Measurements from ENCODE around the gene MMRN1. TPM values are rescaled to one million over a fixed set of nuclear protein-coding genes. Genes with fewer than 3 reads are reported as not detected.

The MMRN1 gene
- total RNA-seq, 1 donor from 2014 or later: 67.4 TPM

DNA sequence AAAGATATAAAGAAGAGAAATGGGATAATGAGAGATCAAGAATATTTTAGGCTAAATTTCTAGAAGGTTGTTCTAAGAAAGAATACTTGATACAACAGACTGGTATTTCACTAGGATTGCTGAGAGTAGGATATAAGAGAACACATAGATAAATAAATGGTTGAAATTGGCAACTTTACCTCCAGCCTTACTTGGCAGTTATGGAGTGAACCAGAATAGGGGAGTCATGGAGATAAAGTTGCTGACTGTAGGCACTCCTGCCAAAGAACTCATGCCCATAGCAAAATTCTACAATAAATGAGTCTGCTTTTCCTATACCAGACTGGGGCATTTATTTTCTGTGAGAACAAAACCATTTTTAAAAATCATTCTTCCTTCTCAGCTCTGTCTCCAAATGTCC is 26.4 kb upstream of the MMRN1 start:
- Histone ChIP-seq H3K9me3 (no peaks in the 10 kb centered on the region), H3K27me3 (no peaks in the 10 kb centered on the region), H3K36me3 (no peaks in the 10 kb centered on the region), H3K27ac (no peak overlapping the region), H3K4me1 (no peaks in the 10 kb centered on the region), H3K4me3 (no peak overlapping the region)
- TF ChIP-seq, protein P1, sequence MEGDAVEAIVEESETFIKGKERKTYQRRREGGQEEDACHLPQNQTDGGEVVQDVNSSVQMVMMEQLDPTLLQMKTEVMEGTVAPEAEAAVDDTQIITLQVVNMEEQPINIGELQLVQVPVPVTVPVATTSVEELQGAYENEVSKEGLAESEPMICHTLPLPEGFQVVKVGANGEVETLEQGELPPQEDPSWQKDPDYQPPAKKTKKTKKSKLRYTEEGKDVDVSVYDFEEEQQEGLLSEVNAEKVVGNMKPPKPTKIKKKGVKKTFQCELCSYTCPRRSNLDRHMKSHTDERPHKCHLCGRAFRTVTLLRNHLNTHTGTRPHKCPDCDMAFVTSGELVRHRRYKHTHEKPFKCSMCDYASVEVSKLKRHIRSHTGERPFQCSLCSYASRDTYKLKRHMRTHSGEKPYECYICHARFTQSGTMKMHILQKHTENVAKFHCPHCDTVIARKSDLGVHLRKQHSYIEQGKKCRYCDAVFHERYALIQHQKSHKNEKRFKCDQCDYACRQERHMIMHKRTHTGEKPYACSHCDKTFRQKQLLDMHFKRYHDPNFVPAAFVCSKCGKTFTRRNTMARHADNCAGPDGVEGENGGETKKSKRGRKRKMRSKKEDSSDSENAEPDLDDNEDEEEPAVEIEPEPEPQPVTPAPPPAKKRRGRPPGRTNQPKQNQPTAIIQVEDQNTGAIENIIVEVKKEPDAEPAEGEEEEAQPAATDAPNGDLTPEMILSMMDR (IDR thresholded peaks at IDR 0.05): no peak
- ATAC-seq (no peak), DNase-seq (no peak)
- intact Hi-C loops (cut with DNase I): no loop called here

DNA sequence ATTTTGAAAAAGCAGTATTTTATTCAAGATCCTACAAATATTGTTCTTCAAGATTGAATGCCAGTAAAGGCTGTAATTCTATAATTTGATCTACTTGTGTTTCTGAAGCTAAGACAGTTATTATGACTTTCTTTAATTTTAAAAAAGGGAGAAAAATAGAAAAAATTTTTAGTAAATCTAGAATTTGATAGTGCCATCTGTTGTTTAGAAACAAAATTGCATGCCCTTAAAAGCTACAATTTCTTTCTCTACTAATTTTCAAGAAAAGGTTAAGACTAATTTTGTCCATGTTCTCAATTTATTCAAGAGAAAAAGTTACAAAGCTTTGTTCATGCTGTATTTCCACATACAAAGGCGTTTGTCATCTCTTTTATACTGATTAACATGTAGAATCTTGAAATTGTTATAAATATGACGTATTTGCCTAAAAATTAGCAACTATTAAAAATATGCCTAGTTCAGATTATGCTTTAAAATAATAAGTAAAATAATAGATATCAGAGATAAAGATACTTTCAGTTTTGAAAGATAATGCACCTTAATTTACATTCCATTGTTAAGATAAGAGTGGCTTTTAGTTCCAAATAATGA is 25.6 kb upstream of the MMRN1 start:
- no peaks in the 10 kb centered on the region for H3K27me3 ChIP-seq
- H3K9me3 ChIP-seq: no peaks in the 10 kb centered on the region
- DNase-seq (no peak), ATAC-seq (no peak)
- H3K4me1 ChIP-seq: no peaks in the 10 kb centered on the region
- H3K36me3 ChIP-seq: no peaks in the 10 kb centered on the region
- no peak overlapping the region for H3K4me3 ChIP-seq
- TF ChIP-seq, protein P1 (IDR thresholded peaks at IDR 0.05): peak; percentile 59
- intact Hi-C loops (cut with DNase I): no loop called here
- no peak overlapping the region for H3K27ac ChIP-seq

DNA sequence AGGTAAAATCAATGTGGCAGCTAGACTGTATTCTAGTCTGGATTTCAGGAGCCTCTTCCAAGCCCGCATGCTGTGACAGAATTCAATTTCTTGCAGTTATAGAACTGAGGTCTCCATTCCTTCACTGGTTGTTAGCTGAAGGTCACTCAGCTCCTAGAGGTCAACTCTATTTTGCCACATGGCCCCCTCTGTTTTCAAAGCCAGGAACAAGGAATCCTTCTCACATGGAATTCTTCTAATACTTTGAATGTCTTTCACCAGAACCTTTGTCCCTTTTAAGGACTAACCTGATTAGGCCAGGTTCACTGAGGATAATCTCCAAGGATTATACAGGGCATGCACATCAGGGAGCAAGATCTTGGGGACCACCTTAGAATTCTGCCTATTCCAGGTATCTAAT is 23.4 kb upstream of the MMRN1 start:
- Histone ChIP-seq H3K36me3 (no peaks in the 10 kb centered on the region), H3K4me1 (no peaks in the 10 kb centered on the region), H3K27ac (no peak overlapping the region), H3K4me3 (no peak overlapping the region), H3K9me3 (no peaks in the 10 kb centered on the region), H3K27me3 (no peaks in the 10 kb centered on the region)
- TF ChIP-seq, protein P1 (IDR thresholded peaks at IDR 0.05): no peak
- ATAC-seq (no peak), DNase-seq (no peak)
- intact Hi-C loops (cut with DNase I): no loop called here

DNA sequence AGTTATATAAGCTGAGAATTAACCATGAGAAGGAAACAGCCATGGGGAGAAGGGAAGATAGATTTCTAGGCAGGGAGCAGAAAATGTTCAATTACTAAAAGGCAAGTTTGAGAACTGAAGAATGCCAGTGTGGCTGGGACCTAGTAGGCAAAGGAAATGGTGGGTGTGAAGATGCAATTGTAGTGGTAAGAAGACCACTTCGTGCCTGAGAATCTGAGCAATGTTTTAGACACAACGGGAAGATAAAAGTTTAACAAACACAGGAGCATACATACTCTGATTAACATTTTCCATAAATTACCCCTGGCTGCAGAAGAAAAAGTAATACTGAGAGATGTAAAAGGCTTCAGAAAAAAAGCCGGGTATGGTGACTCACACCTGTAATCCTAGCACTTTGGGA is 18.1 kb upstream of the MMRN1 start:
- ATAC-seq (no peak), DNase-seq (no peak)
- Histone ChIP-seq H3K9me3 (no peaks in the 10 kb centered on the region), H3K27ac (no peak overlapping the region), H3K27me3 (no peaks in the 10 kb centered on the region), H3K36me3 (no peaks in the 10 kb centered on the region), H3K4me1 (no peaks in the 10 kb centered on the region), H3K4me3 (no peak overlapping the region)
- intact Hi-C loops (cut with DNase I): no loop called here
- TF ChIP-seq, protein P1 (IDR thresholded peaks at IDR 0.05): no peak

DNA sequence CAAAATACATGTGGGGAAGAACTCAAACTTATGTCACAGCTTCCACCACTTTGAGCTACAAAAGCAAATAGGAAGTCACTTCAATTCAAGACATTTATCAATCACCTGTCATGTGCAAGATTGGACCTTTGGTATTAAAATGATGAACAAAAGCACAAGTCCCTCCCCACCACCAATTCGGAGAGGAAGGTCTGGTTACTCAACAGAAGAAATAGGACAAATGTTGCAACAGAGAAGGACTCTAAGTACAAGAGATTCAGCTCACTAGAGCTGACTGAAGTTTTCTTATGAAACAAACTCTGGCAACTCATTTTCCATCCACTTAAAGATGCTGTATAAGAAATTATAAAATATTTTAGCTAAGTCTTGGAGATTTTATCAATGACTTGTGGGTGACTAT is 16.0 kb upstream of the MMRN1 start:
- TF ChIP-seq, protein P1 (IDR thresholded peaks at IDR 0.05): no peak
- H3K4me3 ChIP-seq: no peak overlapping the region
- no peak overlapping the region for H3K27ac ChIP-seq
- H3K9me3 ChIP-seq: no peaks in the 10 kb centered on the region
- no peaks in the 10 kb centered on the region for H3K27me3 ChIP-seq
- H3K36me3 ChIP-seq: no peaks in the 10 kb centered on the region
- intact Hi-C loops (cut with DNase I): no loop called here
- H3K4me1 ChIP-seq: no peaks in the 10 kb centered on the region
- peak; percentile 41 for ATAC-seq
- no peak for DNase-seq

DNA sequence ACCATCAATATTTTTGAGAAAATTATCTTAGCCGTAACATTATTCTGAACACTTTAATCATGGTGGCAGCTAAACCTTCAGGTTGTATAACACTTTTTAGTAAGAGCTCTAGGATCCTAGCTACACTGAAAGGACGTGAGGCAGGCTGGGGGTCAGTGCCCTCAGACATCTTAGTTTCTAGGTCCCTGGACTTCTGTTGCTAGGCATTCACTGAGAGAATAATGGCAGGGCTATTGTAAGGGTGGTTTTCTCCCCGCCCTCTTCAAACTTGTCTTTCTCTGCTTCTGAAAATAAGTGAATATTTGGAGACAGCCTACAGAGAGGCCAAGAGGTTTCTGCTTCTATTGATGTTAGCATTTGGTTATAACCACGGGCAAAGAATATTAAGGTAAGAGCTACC is 15.4 kb upstream of the MMRN1 start:
- Histone ChIP-seq H3K4me1 (no peaks in the 10 kb centered on the region), H3K27me3 (no peaks in the 10 kb centered on the region), H3K9me3 (no peaks in the 10 kb centered on the region), H3K4me3 (no peak overlapping the region), H3K27ac (no peak overlapping the region), H3K36me3 (no peaks in the 10 kb centered on the region)
- TF ChIP-seq, protein P1 (IDR thresholded peaks at IDR 0.05): no peak
- intact Hi-C loops (cut with DNase I): no loop called here
- DNase-seq (no peak), ATAC-seq (no peak)
